Upper lobe of right lung (tissue), 1 donor: ENCODE results near the gene WNT1. TPM values are rescaled to one million over a fixed set of nuclear protein-coding genes. Genes with fewer than 3 reads are reported as not detected.

Experiments
- ATAC-seq: fragments of 200-7000 bp; cut with Tn5 transposase; one replicate; pipeline ENCODE4 v1.9.1; 2020; ENCODE audit warnings: mild to moderate bottlenecking, moderate library complexity
- DNase-seq: peaks from one replicate; pipeline ENCODE4 v3.0.0-alpha.2; 2020
- H3K27ac ChIP-seq: fragments of 200-600 bp; one replicate; pipeline ENCODE4 v1.8.0; 2022
- H3K27me3 ChIP-seq: fragments of 200-600 bp; one replicate; pipeline ENCODE4 v1.8.0; 2022; ENCODE audit warnings: mild to moderate bottlenecking
- H3K36me3 ChIP-seq: fragments of 200-600 bp; one replicate; pipeline ENCODE4 v1.8.0; 2022
- H3K4me1 ChIP-seq: fragments of 200-600 bp; one replicate; pipeline ENCODE4 v1.8.0; 2022
- H3K4me3 ChIP-seq: fragments of 200-600 bp; one replicate; pipeline ENCODE4 v1.8.0; 2022; ENCODE audit warnings: mild to moderate bottlenecking
- H3K9me3 ChIP-seq: fragments of 200-600 bp; one replicate; pipeline ENCODE4 v1.8.0; 2022
- CTCF ChIP-seq: fragments of 200-600 bp; IDR thresholded peaks from one replicate; pipeline ENCODE4 v1.8.0; 2022; ENCODE audit warnings: antibody characterized with exemption
- intact Hi-C: fragments of 100-400 bp; cut with DNase I; formaldehyde crosslinking; loops from one replicate; pipeline ENCODE4 v1.11.0; 2022
- total RNA-seq: library from RNA; stranded (reverse); fragmentation: NEBNext Ultra II Directional; extraction: Animal tissue kit (Norgen Biotek cat#: 25700); gene quantifications from one replicate; pipeline ENCODE4 v1.2.1, GENCODE V29; 2021
- donor health status: DM: no; HTN: yes; CAD: no; lungs with severe emphysema.

WNT1 gene
- total RNA-seq, 1 donor from 2014 or later: not detected

- no peak for TF ChIP-seq CTCF
- Histone ChIP-seq H3K36me3 (no peaks in the 10 kb centered on the region), H3K4me3 (no peak overlapping the region), H3K27ac (no peak overlapping the region), H3K4me1 (peaks cover 33% of the 10 kb centered on the region), H3K9me3 (no peaks in the 10 kb centered on the region), H3K27me3 (peaks cover 51% of the 10 kb centered on the region)
- ATAC-seq: no peak
- intact Hi-C loops: no loop called here
- no peak for DNase-seq
These were observed 8.9 kb upstream of the WNT1 start for GRCh38 chr12:48969160-48969771.

- no peak for TF ChIP-seq CTCF
- intact Hi-C loops: no loop called here
- H3K27ac ChIP-seq: no peak overlapping the region
- H3K4me1 ChIP-seq: peaks cover 33% of the 10 kb centered on the region
- H3K36me3 ChIP-seq: no peaks in the 10 kb centered on the region
- H3K9me3 ChIP-seq: no peaks in the 10 kb centered on the region
- no peak for DNase-seq
- no peak overlapping the region for H3K4me3 ChIP-seq
- peaks cover 56% of the 10 kb centered on the region for H3K27me3 ChIP-seq
- ATAC-seq: peak; percentile 41
These were observed 8.1 kb upstream of the WNT1 start for GRCh38 chr12:48969833-48970701.

GRCh38 chr12:48970702-48971334 is 7.3 kb upstream of the WNT1 start:
- intact Hi-C loops: no loop called here
- H3K36me3 ChIP-seq: no peaks in the 10 kb centered on the region
- no peak overlapping the region for H3K27ac ChIP-seq
- no peak for DNase-seq
- no peaks in the 10 kb centered on the region for H3K9me3 ChIP-seq
- H3K4me1 ChIP-seq: peaks cover 33% of the 10 kb centered on the region
- ATAC-seq: no peak
- no peak for TF ChIP-seq CTCF
- H3K4me3 ChIP-seq: peak overlapping the region; percentile 29
- peaks cover 60% of the 10 kb centered on the region for H3K27me3 ChIP-seq

- Histone ChIP-seq H3K4me3 (no peak overlapping the region), H3K27ac (no peak overlapping the region), H3K36me3 (no peaks in the 10 kb centered on the region), H3K27me3 (peaks cover 75% of the 10 kb centered on the region), H3K4me1 (peaks cover 34% of the 10 kb centered on the region), H3K9me3 (no peaks in the 10 kb centered on the region)
- intact Hi-C loops: no loop called here
- TF ChIP-seq CTCF: no peak
- DNase-seq (no peak), ATAC-seq (no peak)
These were observed 5.7 kb upstream of the WNT1 start for GRCh38 chr12:48972213-48972951.

GRCh38 chr12:48972952-48973483 is 5.1 kb upstream of the WNT1 start:
- Histone ChIP-seq H3K27ac (no peak overlapping the region), H3K4me3 (no peak overlapping the region), H3K9me3 (no peaks in the 10 kb centered on the region), H3K27me3 (peaks cover 81% of the 10 kb centered on the region), H3K4me1 (peaks cover 36% of the 10 kb centered on the region), H3K36me3 (no peaks in the 10 kb centered on the region)
- intact Hi-C loops: no loop called here
- TF ChIP-seq CTCF: no peak
- ATAC-seq (no peak), DNase-seq (no peak)
